Mesendoderm (in vitro differentiated cells): ENCODE measurements around the gene GGT7.

Experiments
- DNase-seq: peaks from one replicate; pipeline ENCODE4 v3.0.0; 2013
- H2AK5ac ChIP-seq: 2 replicates; pipeline ENCODE4 v1.6.1; 2013; ENCODE audit warnings: low read length, inconsistent platforms
- H2BK120ac ChIP-seq: 2 replicates; pipeline ENCODE4 v1.6.1; 2013; ENCODE audit warnings: low read depth, mild to moderate bottlenecking, low read length, moderate library complexity, mixed read lengths
- H2BK15ac ChIP-seq: replicated peaks from 2 replicates; pipeline ENCODE4 v1.6.1; 2013; ENCODE audit warnings: low read depth, mild to moderate bottlenecking, moderate library complexity
- H2BK5ac ChIP-seq: 2 replicates; pipeline ENCODE4 v1.6.1; 2013; ENCODE audit warnings: low read length, inconsistent platforms
- H3K18ac ChIP-seq: 2 replicates; pipeline ENCODE4 v1.6.1; 2013; ENCODE audit warnings: mild to moderate bottlenecking, low read length, mixed read lengths
- H3K23ac ChIP-seq: one replicate; pipeline ENCODE4 v1.6.1; 2013; ENCODE audit warnings: low read length
- H3K27ac ChIP-seq: 2 replicates; pipeline ENCODE4 v1.5.1; 2013; ENCODE audit warnings: low read depth, mild to moderate bottlenecking, inconsistent platforms, low read length, moderate library complexity
- H3K27me3 ChIP-seq: 2 replicates; pipeline ENCODE4 v1.6.1; 2013; ENCODE audit warnings: low read length, control low read depth, mild to moderate bottlenecking, inconsistent platforms; ENCODE audit not compliant: insufficient read depth, poor library complexity
- H3K36me3 ChIP-seq: 2 replicates; pipeline ENCODE4 v1.6.1; 2013; ENCODE audit warnings: low read length, inconsistent platforms; ENCODE audit not compliant: control insufficient read depth, insufficient read depth
- H3K4ac ChIP-seq: one replicate; pipeline ENCODE4 v1.6.1; 2013; ENCODE audit warnings: low read depth, mild to moderate bottlenecking, low read length, moderate library complexity
- H3K4me1 ChIP-seq: 2 replicates; pipeline ENCODE4 v1.6.1; 2013; ENCODE audit warnings: low read depth, low read length, inconsistent platforms; ENCODE audit not compliant: control insufficient read depth
- H3K4me2 ChIP-seq: 2 replicates; pipeline ENCODE4 v1.6.1; 2013; ENCODE audit warnings: low read length
- H3K4me3 ChIP-seq: 2 replicates; pipeline ENCODE4 v1.5.1; 2013; ENCODE audit warnings: mild to moderate bottlenecking, low read length
- H3K56ac ChIP-seq: one replicate; pipeline ENCODE4 v1.6.1; 2013; ENCODE audit warnings: low read length
- H3K79me1 ChIP-seq: 2 replicates; pipeline ENCODE4 v1.6.1; 2013; ENCODE audit warnings: low read length, inconsistent platforms
- H3K79me2 ChIP-seq: 2 replicates; pipeline ENCODE4 v1.6.1; 2013; ENCODE audit warnings: mild to moderate bottlenecking, low read length; ENCODE audit not compliant: control insufficient read depth, insufficient read depth
- H3K9ac ChIP-seq: 2 replicates; pipeline ENCODE4 v1.6.1; 2013; ENCODE audit warnings: low read length, inconsistent platforms
- H4K5ac ChIP-seq: one replicate; pipeline ENCODE4 v1.6.1; 2013; ENCODE audit warnings: low read length
- H4K8ac ChIP-seq: one replicate; pipeline ENCODE4 v1.6.1; 2013; ENCODE audit warnings: low read depth, mild to moderate bottlenecking, control low read depth, low read length, moderate library complexity
- WGBS: extraction: QIAGEN DNeasy Blood & Tissue Kit; methylation state at CpG from one replicate; pipeline ENCODE4 v1.1.7; 2013; ENCODE audit warnings: low lambda C conversion rate, missing lambda C conversion rate; ENCODE audit not compliant: insufficient coverage; ENCODE audit errors: extremely low coverage; 5-methylcytosine and 5-hydroxymethylcytosine counted together

Gene GGT7

GRCh38 chr20:34874094-34874654, 1.5 kb upstream of the GGT7 start:
- DNase-seq: peak; percentile 92
- H3K9ac ChIP-seq: no peak overlapping the region
- H3K4me2 ChIP-seq: no peak overlapping the region

GRCh38 chr20:34873583-34874093, 982 bp upstream of the GGT7 start:
- no peaks in the 10 kb centered on the region for H3K79me2 ChIP-seq
- no peak for DNase-seq
- no peak overlapping the region for H4K5ac ChIP-seq
- no peak overlapping the region for H3K4ac ChIP-seq
- no peak overlapping the region for H3K56ac ChIP-seq
- H4K8ac ChIP-seq: no peak overlapping the region
- WGBS: no CpG with 5 or more reads among the region's 3 CpGs
- H3K4me3 ChIP-seq: no peak overlapping the region
- H3K27me3 ChIP-seq: no peaks in the 10 kb centered on the region
- H2BK15ac ChIP-seq: no peak overlapping the region
- H3K79me1 ChIP-seq: peaks cover 5% of the 10 kb centered on the region
- no peak overlapping the region for H2AK5ac ChIP-seq
- no peak overlapping the region for H3K4me2 ChIP-seq
- H3K9ac ChIP-seq: no peak overlapping the region
- no peak overlapping the region for H2BK5ac ChIP-seq
- H3K36me3 ChIP-seq: no peaks in the 10 kb centered on the region
- H2BK120ac ChIP-seq: no peak overlapping the region
- H3K4me1 ChIP-seq: peaks cover 3% of the 10 kb centered on the region
- no peak overlapping the region for H3K23ac ChIP-seq
- no peak overlapping the region for H3K18ac ChIP-seq
- H3K27ac ChIP-seq: no peak overlapping the region

More at GRCh38 chr20:34874094-34874654, 1.5 kb upstream of the GGT7 start:
- Histone ChIP-seq H3K4me3 (no peak overlapping the region), H3K4me1 (peaks cover 3% of the 10 kb centered on the region), H3K23ac (no peak overlapping the region), H3K79me1 (peaks cover 5% of the 10 kb centered on the region), H2BK15ac (no peak overlapping the region), H2BK5ac (no peak overlapping the region), H3K79me2 (no peaks in the 10 kb centered on the region), H3K36me3 (no peaks in the 10 kb centered on the region), H3K56ac (no peak overlapping the region), H3K27me3 (no peaks in the 10 kb centered on the region), H4K5ac (no peak overlapping the region), H4K8ac (no peak overlapping the region), H3K27ac (no peak overlapping the region), H2AK5ac (peak overlapping the region; percentile 11), H3K4ac (no peak overlapping the region), H2BK120ac (no peak overlapping the region), H3K18ac (no peak overlapping the region)
- WGBS: no CpG with 5 or more reads among the region's 2 CpGs

- H2BK5ac ChIP-seq: no peak overlapping the region
- H3K18ac ChIP-seq: peak overlapping the region; percentile 46
- H3K27ac ChIP-seq: no peak overlapping the region
- DNase-seq: no peak
- H3K79me1 ChIP-seq: peaks cover 3% of the 10 kb centered on the region
- no peak overlapping the region for H3K23ac ChIP-seq
- H3K9ac ChIP-seq: peak overlapping the region; percentile 78
- WGBS: no CpG with 5 or more reads among the region's 10 CpGs
- H3K4ac ChIP-seq: no peak overlapping the region
- no peak overlapping the region for H4K8ac ChIP-seq
- H2BK15ac ChIP-seq: no peak overlapping the region
- H3K4me2 ChIP-seq: peak overlapping the region; percentile 93
- H3K4me3 ChIP-seq: peak overlapping the region; percentile 72
- H3K4me1 ChIP-seq: peaks cover 3% of the 10 kb centered on the region
- no peaks in the 10 kb centered on the region for H3K79me2 ChIP-seq
- H3K36me3 ChIP-seq: no peaks in the 10 kb centered on the region
- peak overlapping the region; percentile 84 for H3K56ac ChIP-seq
- H4K5ac ChIP-seq: no peak overlapping the region
- H3K27me3 ChIP-seq: no peaks in the 10 kb centered on the region
- no peak overlapping the region for H2AK5ac ChIP-seq
- no peak overlapping the region for H2BK120ac ChIP-seq
Measured at GRCh38 chr20:34871966-34872621, 562 bp downstream of the GGT7 start.

GRCh38 chr20:34871320-34871926, 1.2 kb downstream of the GGT7 start:
- Histone ChIP-seq H3K27ac (no peak overlapping the region), H3K27me3 (no peaks in the 10 kb centered on the region), H3K4me3 (no peak overlapping the region), H4K8ac (no peak overlapping the region), H2AK5ac (no peak overlapping the region), H3K36me3 (no peaks in the 10 kb centered on the region), H3K4ac (no peak overlapping the region), H3K79me1 (peaks cover 3% of the 10 kb centered on the region), H3K9ac (peak overlapping the region; percentile 11), H2BK120ac (no peak overlapping the region), H3K4me2 (no peak overlapping the region), H2BK15ac (no peak overlapping the region), H3K79me2 (no peaks in the 10 kb centered on the region), H3K56ac (peak overlapping the region; percentile 84), H2BK5ac (no peak overlapping the region), H4K5ac (no peak overlapping the region), H3K23ac (no peak overlapping the region), H3K18ac (no peak overlapping the region), H3K4me1 (peaks cover 3% of the 10 kb centered on the region)
- no peak for DNase-seq
- 100% methylated on average over 1 of the region's 7 CpGs for WGBS

GRCh38 chr20:34864216-34864615, 8.4 kb downstream of the GGT7 start:
- Histone ChIP-seq H3K4me3 (no peak overlapping the region), H2BK15ac (no peak overlapping the region), H3K4me2 (no peak overlapping the region), H3K27me3 (no peaks in the 10 kb centered on the region), H3K4ac (no peak overlapping the region), H3K36me3 (no peaks in the 10 kb centered on the region), H3K79me1 (no peaks in the 10 kb centered on the region), H2BK120ac (no peak overlapping the region), H2BK5ac (no peak overlapping the region), H3K23ac (no peak overlapping the region), H3K27ac (no peak overlapping the region), H3K18ac (no peak overlapping the region), H3K79me2 (no peaks in the 10 kb centered on the region), H4K8ac (no peak overlapping the region), H3K9ac (no peak overlapping the region), H4K5ac (no peak overlapping the region), H3K4me1 (peaks cover 4% of the 10 kb centered on the region), H2AK5ac (no peak overlapping the region), H3K56ac (no peak overlapping the region)
- no CpG with 5 or more reads among the region's 5 CpGs for WGBS
- no peak for DNase-seq
